ENCODE measurements around the gene UQCRH. TPM values are rescaled to one million over a fixed set of nuclear protein-coding genes. Genes with fewer than 3 reads are reported as not detected.
"Not testable (repeated sequence)": the region's sequence is repeated elsewhere in the genome, so short reads cannot be mapped to it uniquely, and the experiment has no call there.

The UQCRH gene
- total RNA-seq, 1 donor from 2014 or later, result 145 TPM

DNA sequence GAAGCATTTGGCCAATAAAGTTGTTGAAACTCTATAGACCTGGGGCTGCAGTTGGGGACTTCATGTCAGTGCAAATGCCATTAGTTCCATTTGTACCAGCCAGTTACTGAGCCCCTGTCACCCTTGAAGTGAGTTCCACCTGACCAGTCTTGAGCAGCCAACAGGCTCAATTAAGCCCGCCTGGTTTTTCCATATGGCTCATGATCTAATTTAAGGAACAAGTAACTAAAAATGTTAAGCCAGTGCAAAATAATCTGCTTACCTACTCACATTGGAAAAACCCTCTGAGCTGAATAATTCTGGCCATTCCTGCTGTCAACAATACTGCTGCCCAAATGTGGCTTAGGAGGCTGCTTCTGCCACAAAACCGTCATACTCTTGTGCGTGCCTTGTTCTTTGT, 58.7 kb downstream of the UQCRH start:
- no peaks in the 10 kb centered on the region for H3K4me1 ChIP-seq
- no peak for DNase-seq
- H3K4me3 ChIP-seq, result no peak overlapping the region
- no peaks in the 10 kb centered on the region for H3K27me3 ChIP-seq
- TF ChIP-seq, protein P1, sequence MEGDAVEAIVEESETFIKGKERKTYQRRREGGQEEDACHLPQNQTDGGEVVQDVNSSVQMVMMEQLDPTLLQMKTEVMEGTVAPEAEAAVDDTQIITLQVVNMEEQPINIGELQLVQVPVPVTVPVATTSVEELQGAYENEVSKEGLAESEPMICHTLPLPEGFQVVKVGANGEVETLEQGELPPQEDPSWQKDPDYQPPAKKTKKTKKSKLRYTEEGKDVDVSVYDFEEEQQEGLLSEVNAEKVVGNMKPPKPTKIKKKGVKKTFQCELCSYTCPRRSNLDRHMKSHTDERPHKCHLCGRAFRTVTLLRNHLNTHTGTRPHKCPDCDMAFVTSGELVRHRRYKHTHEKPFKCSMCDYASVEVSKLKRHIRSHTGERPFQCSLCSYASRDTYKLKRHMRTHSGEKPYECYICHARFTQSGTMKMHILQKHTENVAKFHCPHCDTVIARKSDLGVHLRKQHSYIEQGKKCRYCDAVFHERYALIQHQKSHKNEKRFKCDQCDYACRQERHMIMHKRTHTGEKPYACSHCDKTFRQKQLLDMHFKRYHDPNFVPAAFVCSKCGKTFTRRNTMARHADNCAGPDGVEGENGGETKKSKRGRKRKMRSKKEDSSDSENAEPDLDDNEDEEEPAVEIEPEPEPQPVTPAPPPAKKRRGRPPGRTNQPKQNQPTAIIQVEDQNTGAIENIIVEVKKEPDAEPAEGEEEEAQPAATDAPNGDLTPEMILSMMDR (IDR thresholded peaks at IDR 0.05), result no peak
- peaks cover 97% of the 10 kb centered on the region for H3K36me3 ChIP-seq
- intact Hi-C loops (cut with DNase I), result no loop called here
- no peak overlapping the region for H3K27ac ChIP-seq
- no peaks in the 10 kb centered on the region for H3K9me3 ChIP-seq
- ATAC-seq, result no peak

DNA sequence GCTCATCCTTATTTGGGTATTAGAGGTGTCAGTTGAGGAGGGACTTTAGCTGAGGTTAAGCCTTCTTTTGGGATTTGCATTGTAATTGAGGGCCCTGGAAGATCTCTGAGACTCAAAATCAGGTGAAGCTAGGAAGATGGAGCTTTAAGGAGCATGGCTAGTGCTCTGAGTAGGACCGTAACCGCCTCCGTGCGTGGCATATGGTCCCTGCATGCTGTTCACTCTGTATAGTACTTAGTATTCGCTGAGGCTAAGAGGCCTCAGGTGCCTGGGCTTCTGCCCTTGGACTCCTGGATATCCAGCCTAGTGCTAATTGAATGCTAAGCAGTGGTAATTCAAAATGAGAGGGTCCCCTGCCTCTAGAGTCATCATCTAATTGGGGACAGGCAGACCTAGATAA, 59.6 kb downstream of the UQCRH start:
- DNase-seq (no peak), ATAC-seq (no peak)
- Histone ChIP-seq H3K36me3 (peaks cover 95% of the 10 kb centered on the region), H3K4me1 (no peaks in the 10 kb centered on the region), H3K9me3 (no peaks in the 10 kb centered on the region), H3K27ac (no peak overlapping the region), H3K27me3 (no peaks in the 10 kb centered on the region), H3K4me3 (no peak overlapping the region)
- intact Hi-C loops (cut with DNase I), result no loop called here
- TF ChIP-seq, protein P1 (IDR thresholded peaks at IDR 0.05), result no peak

DNA sequence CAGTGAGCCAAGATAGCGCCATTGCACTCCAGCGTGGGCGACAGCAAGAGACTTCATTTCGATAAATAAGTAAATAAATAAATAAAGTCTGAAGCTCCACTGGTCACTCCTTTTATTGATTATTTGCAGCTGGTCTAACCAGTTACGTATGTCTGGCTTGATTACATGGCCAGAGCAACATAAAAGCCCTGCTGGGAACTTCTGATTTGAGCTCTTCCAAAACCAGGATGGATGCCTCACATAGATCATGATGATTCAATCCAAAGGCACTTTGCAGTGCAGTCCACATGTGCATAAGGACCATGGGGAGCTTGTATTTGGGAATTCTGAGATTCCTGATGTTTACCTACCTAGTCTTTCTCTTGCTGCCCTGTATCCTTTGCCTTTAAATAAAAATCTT, 61.1 kb downstream of the UQCRH start:
- ATAC-seq (no peak), DNase-seq (no peak)
- Histone ChIP-seq H3K4me3 (no peak overlapping the region), H3K4me1 (no peaks in the 10 kb centered on the region), H3K36me3 (peaks cover 96% of the 10 kb centered on the region), H3K27ac (no peak overlapping the region), H3K27me3 (no peaks in the 10 kb centered on the region), H3K9me3 (no peaks in the 10 kb centered on the region)
- intact Hi-C loops (cut with DNase I), result no loop called here
- TF ChIP-seq, protein P1 (IDR thresholded peaks at IDR 0.05), result no peak

DNA sequence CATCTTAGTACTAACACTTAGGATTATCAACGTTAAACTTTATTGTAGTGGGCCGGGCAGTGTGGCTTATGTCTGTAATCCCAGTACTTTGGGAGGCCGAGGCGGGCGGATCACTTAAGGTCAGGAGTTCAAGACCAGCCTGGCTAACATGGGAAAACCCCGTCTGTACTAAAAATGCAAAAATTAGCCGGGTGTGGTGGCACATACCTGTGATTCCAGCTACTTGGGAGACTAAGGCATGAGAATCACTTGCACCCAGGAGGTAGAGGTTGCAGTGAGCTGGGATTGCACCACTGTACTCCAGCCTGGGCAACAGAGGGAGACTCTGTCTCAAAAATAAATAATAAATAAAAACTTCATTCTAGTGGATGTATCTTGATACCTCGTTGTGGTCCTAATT, 62.3 kb downstream of the UQCRH start:
- intact Hi-C loops (cut with DNase I); H3K27me3 ChIP-seq; DNase-seq; H3K27ac ChIP-seq; H3K4me3 ChIP-seq; H3K9me3 ChIP-seq; ATAC-seq; H3K4me1 ChIP-seq: not testable (repeated sequence)
- peaks cover 85% of the 10 kb centered on the region for H3K36me3 ChIP-seq

Other genes starting within 250 kb of the UQCRH start
- 79.8 TPM for gene PIK3R3, start 171.1 kb upstream of the UQCRH start, total RNA-seq
- gene TSPAN1, start 128.6 kb upstream of the UQCRH start, total RNA-seq, result 6.9 TPM
- gene P3R3URF, start 127.2 kb upstream of the UQCRH start, total RNA-seq, result not detected
- 63.0 TPM for gene POMGNT1, start 105.3 kb upstream of the UQCRH start, total RNA-seq
- gene LURAP1, start 100.4 kb upstream of the UQCRH start, total RNA-seq, result 2.7 TPM
- gene RAD54L, start 55.9 kb upstream of the UQCRH start, total RNA-seq, result 1.0 TPM
- 53.6 TPM for gene LRRC41, start 82 bp upstream of the UQCRH start, total RNA-seq
- 27.7 TPM for gene NSUN4, start 37.1 kb downstream of the UQCRH start, total RNA-seq
- gene FAAH, start 90.6 kb downstream of the UQCRH start, total RNA-seq, result 30.9 TPM
- gene DMBX1, start 186.1 kb downstream of the UQCRH start, total RNA-seq, result not detected
- not detected for gene KNCN, start 247.9 kb downstream of the UQCRH start, total RNA-seq

All from upper lobe of right lung (tissue), 1 donor.